Measurements from ENCODE around the gene CCNY. TPM values are rescaled to one million over a fixed set of nuclear protein-coding genes. Genes with fewer than 3 reads are reported as not detected.

Gene CCNY
- total RNA-seq, 2 experiments from 2014 or later, result 42.2 to 48.8 TPM

GRCh38 chr10:35452847-35453246 is 116.5 kb downstream of the CCNY start:
- ChIA-PET CTCF (no interaction called here), POLR2A (interaction anchor here (0.8 to 1.0 kb wide), 2 partner anchors 9 to 18 kb away, joined by 3 read pairs; no protein-coding TSS in a partner anchor)
- Mint-ChIP-seq H3K27me3 (no peaks in the 10 kb centered on the region), H3K36me3 (ENCODE audit: low read depth) (peaks cover 3% of the 10 kb centered on the region), H3K4me3 (no peak overlapping the region), H3K4me1 (ENCODE audit: low read depth) (peaks cover 82% of the 10 kb centered on the region), H3K27ac (no peak overlapping the region), H3K9me3 (no peaks in the 10 kb centered on the region)
- TF ChIP-seq, protein P1, sequence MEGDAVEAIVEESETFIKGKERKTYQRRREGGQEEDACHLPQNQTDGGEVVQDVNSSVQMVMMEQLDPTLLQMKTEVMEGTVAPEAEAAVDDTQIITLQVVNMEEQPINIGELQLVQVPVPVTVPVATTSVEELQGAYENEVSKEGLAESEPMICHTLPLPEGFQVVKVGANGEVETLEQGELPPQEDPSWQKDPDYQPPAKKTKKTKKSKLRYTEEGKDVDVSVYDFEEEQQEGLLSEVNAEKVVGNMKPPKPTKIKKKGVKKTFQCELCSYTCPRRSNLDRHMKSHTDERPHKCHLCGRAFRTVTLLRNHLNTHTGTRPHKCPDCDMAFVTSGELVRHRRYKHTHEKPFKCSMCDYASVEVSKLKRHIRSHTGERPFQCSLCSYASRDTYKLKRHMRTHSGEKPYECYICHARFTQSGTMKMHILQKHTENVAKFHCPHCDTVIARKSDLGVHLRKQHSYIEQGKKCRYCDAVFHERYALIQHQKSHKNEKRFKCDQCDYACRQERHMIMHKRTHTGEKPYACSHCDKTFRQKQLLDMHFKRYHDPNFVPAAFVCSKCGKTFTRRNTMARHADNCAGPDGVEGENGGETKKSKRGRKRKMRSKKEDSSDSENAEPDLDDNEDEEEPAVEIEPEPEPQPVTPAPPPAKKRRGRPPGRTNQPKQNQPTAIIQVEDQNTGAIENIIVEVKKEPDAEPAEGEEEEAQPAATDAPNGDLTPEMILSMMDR (IDR thresholded peaks at IDR 0.05), result no peak
- DNase-seq, result no peak
- no peak for ATAC-seq
- intact Hi-C loops (cut with micrococcal nuclease), result no loop called here

- ATAC-seq (no peak), DNase-seq (no peak)
- ChIA-PET CTCF (interaction anchor here (0.7 kb wide), 1 partner anchor 336 kb away, joined by 3 read pairs; no protein-coding TSS in a partner anchor), POLR2A (interaction anchor here (1.0 kb wide), 1 partner anchor 17 kb away, joined by 3 read pairs; no protein-coding TSS in a partner anchor)
- Mint-ChIP-seq H3K4me3 (no peak overlapping the region), H3K36me3 (ENCODE audit: low read depth) (peaks cover 3% of the 10 kb centered on the region), H3K9me3 (no peaks in the 10 kb centered on the region), H3K27me3 (no peaks in the 10 kb centered on the region), H3K4me1 (ENCODE audit: low read depth) (peaks cover 72% of the 10 kb centered on the region), H3K27ac (no peak overlapping the region)
- TF ChIP-seq, protein P1 (IDR thresholded peaks at IDR 0.05), result no peak
- intact Hi-C loops (cut with micrococcal nuclease), result no loop called here
These were observed 117.7 kb downstream of the CCNY start for GRCh38 chr10:35453855-35454532.

DNA sequence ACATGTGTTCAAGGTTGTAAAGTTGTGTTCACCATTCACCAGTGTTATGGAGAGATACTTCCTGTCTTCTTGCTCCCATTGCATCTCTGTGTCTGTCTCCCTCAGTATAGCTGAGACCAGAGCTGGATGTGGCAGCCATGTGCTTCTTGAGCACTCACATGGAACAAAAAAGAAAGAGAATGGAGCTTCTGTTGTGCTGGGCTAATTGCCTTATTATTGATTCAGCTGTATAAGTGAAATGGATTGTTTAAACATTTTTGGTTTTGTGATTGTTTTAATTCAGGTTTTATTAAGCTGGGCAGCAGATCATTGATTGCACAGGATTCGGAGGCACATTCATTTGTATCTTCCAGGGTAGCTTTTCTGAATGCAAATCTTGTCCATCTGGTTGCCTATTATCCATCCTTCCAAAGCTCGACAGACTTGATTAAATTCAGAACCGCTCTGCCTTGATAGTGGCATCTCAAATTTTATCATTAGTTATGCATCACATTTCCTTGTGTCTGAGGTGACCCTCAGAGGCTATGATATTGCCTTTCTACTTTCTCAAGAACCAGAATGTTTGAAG is 119.9 kb downstream of the CCNY start:
- no peak for DNase-seq
- ChIA-PET CTCF (no interaction called here), POLR2A (no interaction called here)
- Mint-ChIP-seq H3K9me3 (no peaks in the 10 kb centered on the region), H3K4me1 (ENCODE audit: low read depth) (peaks cover 49% of the 10 kb centered on the region), H3K36me3 (ENCODE audit: low read depth) (peaks cover 3% of the 10 kb centered on the region), H3K4me3 (no peak overlapping the region), H3K27me3 (no peaks in the 10 kb centered on the region), H3K27ac (no peak overlapping the region)
- ATAC-seq, result no peak
- TF ChIP-seq, protein P1 (IDR thresholded peaks at IDR 0.05), result no peak
- intact Hi-C loops (cut with micrococcal nuclease), result no loop called here

DNA sequence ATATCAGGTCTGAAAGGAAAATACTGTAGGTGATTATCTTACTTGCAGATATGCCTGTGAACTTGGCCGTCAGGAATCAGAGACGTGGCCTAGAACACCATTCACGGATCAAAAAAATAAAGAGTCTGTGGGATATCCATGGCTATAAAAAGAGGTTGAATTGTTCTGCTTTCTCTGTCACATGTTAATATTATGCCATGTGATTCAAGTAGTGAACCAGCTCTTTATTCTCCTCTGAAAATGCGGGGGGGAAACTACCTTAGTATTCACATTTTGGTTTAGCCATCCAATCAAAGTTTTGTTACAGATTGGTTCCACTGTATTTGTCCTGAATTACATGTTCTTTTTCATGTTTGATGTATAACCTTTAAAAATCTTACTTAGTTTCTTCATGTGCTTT is 120.5 kb downstream of the CCNY start:
- TF ChIP-seq, protein P1 (IDR thresholded peaks at IDR 0.05), result no peak
- ChIA-PET CTCF (no interaction called here), POLR2A (no interaction called here)
- no peaks in the 10 kb centered on the region for H3K9me3 Mint-ChIP-seq
- peaks cover 3% of the 10 kb centered on the region for H3K36me3 Mint-ChIP-seq (ENCODE audit: low read depth)
- H3K4me3 Mint-ChIP-seq, result no peak overlapping the region
- no peak overlapping the region for H3K27ac Mint-ChIP-seq
- no peaks in the 10 kb centered on the region for H3K27me3 Mint-ChIP-seq
- ATAC-seq (no peak), DNase-seq (no peak)
- intact Hi-C loops (cut with micrococcal nuclease), result no loop called here
- peaks cover 44% of the 10 kb centered on the region for H3K4me1 Mint-ChIP-seq (ENCODE audit: low read depth)

Data from activated CD8-positive, alpha-beta T cell treated with anti-CD3 and anti-CD28 coated beads for 36 hours (primary cell).